Fibroblast of skin of abdomen (primary cell): ENCODE data around the gene TMX2.

Experiments
- DNase-seq: peaks from one replicate; pipeline ENCODE4 v3.0.0-alpha.2; 2013

Gene TMX2

GRCh38 chr11:57764972-57765371 is 52.6 kb downstream of the TMX2 start:
- no peak for DNase-seq

- no peak for DNase-seq
These were observed 58.4 kb downstream of the TMX2 start for GRCh38 chr11:57770793-57771192.

GRCh38 chr11:57771365-57771764 is 59.0 kb downstream of the TMX2 start:
- no peak for DNase-seq

GRCh38 chr11:57772562-57772961 is 60.2 kb downstream of the TMX2 start:
- DNase-seq = peak; percentile 29

- DNase-seq = no peak
These were observed 60.7 kb downstream of the TMX2 start for GRCh38 chr11:57773026-57773598.

- no peak for DNase-seq
These were observed 63.1 kb downstream of the TMX2 start for GRCh38 chr11:57775491-57775890.

GRCh38 chr11:57776031-57776521 is 63.7 kb downstream of the TMX2 start:
- peak; percentile 89 for DNase-seq

- no peak for DNase-seq
These were observed 64.3 kb downstream of the TMX2 start for GRCh38 chr11:57776577-57777210.

GRCh38 chr11:57777969-57778317 is 65.5 kb downstream of the TMX2 start:
- no peak for DNase-seq

- peak; percentile 98 for DNase-seq
These were observed 66.1 kb downstream of the TMX2 start for GRCh38 chr11:57778318-57779037.

GRCh38 chr11:57779276-57779675 is 66.9 kb downstream of the TMX2 start:
- no peak for DNase-seq

GRCh38 chr11:57781529-57781943 is 69.1 kb downstream of the TMX2 start:
- no peak for DNase-seq

GRCh38 chr11:57785072-57785471 is 72.7 kb downstream of the TMX2 start:
- no peak for DNase-seq

GRCh38 chr11:57786436-57786835 is 74.0 kb downstream of the TMX2 start:
- DNase-seq = peak; percentile 54

- DNase-seq = no peak
These were observed 74.7 kb downstream of the TMX2 start for GRCh38 chr11:57787006-57787604.

GRCh38 chr11:57787920-57788702 is 75.7 kb downstream of the TMX2 start:
- no peak for DNase-seq

- DNase-seq = no peak
These were observed 76.3 kb downstream of the TMX2 start for GRCh38 chr11:57788703-57789088.
